HEK293T (cell line): Measurements from ENCODE around the gene DNAAF2.

Source experiments
- ARNT ChIP-seq: fragments of 450-650 bp; IDR thresholded peaks from 2 replicates; pipeline ENCODE4 v1.6.1; 2017; ENCODE audit warnings: mild to moderate bottlenecking
- FOXK2 ChIP-seq: fragments of 450-650 bp; IDR thresholded peaks from 2 replicates; pipeline ENCODE4 v1.6.1; 2016; ENCODE audit warnings: mild to moderate bottlenecking
- L3MBTL2 ChIP-seq: fragments of 450-650 bp; conservative IDR thresholded peaks from 2 replicates; pipeline ENCODE4 v1.6.1; 2016; ENCODE audit warnings: mild to moderate bottlenecking

GRCh38 chr14:49598189-49598484 is 36.9 kb downstream of the DNAAF2 start:
- TF ChIP-seq FOXK2 (no peak), ARNT (no peak), L3MBTL2 (no peak)
